ENCODE data around the gene HEATR5A. TPM values are rescaled to one million over a fixed set of nuclear protein-coding genes. Genes with fewer than 3 reads are reported as not detected.
A peak's percentile ranks its signal among the peaks of the same experiment; 100 is the strongest.
"Not testable (repeated sequence)": the region's sequence is repeated elsewhere in the genome, so short reads cannot be mapped to it uniquely, and the experiment has no call there.

HEATR5A gene
- total and polyA plus RNA-seq, 9 of the 15 experiments (the other 6 are each of a cell fraction or from before 2014, with no cell fraction given) = 8.0 to 50.9 (median 23.0) TPM

DNA sequence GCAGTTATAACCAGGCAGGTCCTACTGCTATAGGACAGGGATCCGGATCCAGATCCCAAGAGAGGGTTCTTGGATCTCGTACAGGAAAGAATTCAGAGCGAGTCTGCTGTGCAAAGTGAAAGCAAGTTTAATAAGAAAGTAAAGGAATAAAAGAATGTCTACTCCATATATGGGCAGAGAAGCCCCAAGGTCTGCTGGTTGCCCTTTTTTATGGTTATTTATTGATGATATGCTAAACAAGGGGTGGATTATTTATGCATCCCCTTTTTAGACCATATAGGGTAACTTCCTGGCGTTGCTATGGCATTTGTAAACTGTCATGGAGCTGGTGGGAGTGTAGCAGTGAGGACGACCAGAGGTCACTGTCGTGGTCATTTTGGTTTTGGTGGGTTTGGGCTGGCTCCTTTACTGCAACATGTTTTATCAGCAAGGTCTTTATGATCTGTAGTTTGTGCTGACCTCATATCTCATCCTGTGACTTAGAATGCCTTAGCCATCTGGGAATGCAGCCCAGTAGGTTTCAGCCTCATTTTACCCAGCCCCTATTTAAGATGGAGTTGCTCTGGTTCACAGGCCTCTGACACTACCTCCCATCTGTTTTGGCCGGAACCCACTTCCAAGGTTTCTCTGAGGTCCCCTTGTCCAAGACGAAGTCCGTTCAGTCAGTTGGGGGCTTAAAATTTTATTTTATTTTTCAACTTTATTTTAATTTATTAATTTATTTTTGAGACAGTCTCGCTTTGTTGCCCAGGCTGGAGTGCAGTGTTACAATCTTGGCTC, 178.0 kb downstream of the HEATR5A start:
- in situ Hi-C loops (cut with MboI); POLR2A ChIA-PET; H4K20me1 ChIP-seq (replicated peaks; ENCODE audit: control insufficient read depth, insufficient read depth, low read length); H3K9ac ChIP-seq (ENCODE audit: insufficient read depth in 1 of 2, low read depth in 2 of 2, low read length in 2 of 2); FAIRE-seq; CTCF ChIA-PET (ENCODE audit: low intra/inter-chr PET ratio); H3K9me1 ChIP-seq (ENCODE audit: control insufficient read depth, insufficient read depth, low read length); H3K79me2 ChIP-seq (ENCODE audit: control insufficient read depth, insufficient read depth, low read length); BruUV-seq (replicated peaks); ATAC-seq; H3K9me3 ChIP-seq (replicated peaks; ENCODE audit: control insufficient read depth, insufficient read depth, low read depth, low read length); H3K4me2 ChIP-seq (ENCODE audit: insufficient read depth, low read length); H3K36me3 ChIP-seq (ENCODE audit: control insufficient read depth, insufficient read depth, low read length); H3K27me3 ChIP-seq (ENCODE audit: control insufficient read depth in 2 of 2, insufficient read depth in 2 of 2, low read length in 2 of 2); H3K4me3 ChIP-seq; TF ChIP-seq JUND (IDR thresholded peaks at IDR 0.05; ENCODE audit: borderline replicate concordance, low read depth, low read length): not testable (repeated sequence)
- intact Hi-C loops (cut with micrococcal nuclease) = loop anchor here (5.0 kb wide), 1 partner anchor 35 kb away; the partner anchor contains the start of gene HECTD1
- Histone ChIP-seq H3K27ac (ENCODE audit: extremely low read depth, low read depth, low read length) (peak overlapping the region; percentile 56), H2AFZ (ENCODE audit: low read depth, low read length) (peak overlapping the region; percentile 65), H3K4me1 (replicated peaks in 1 of 2; ENCODE audit: control insufficient read depth in 2 of 2, insufficient read depth in 2 of 2, low read length in 2 of 2) (peaks cover 0 to 34% of the 10 kb centered on the region in 2 experiments; a peak in 3 of 5 replicates)
- WGBS (ENCODE audit: insufficient coverage, low coverage, missing lambda C conversion rate) = 51% methylated on average over 10 of the region's 10 CpGs
- DNase-seq (ENCODE audit: extremely low read depth in 1 of 4, low spot score in 3 of 4) = peak in 1 of 4 experiments; percentile 45
- TF ChIP-seq ZNF696 (CRISPR knock-in tag; conservative IDR thresholded peaks at IDR 0.05) = peak; percentile 80
- TF ChIP-seq ZNF449 (CRISPR knock-in tag; IDR thresholded peaks at IDR 0.05) = peak; percentile 96
- peak; percentile 98 for TF ChIP-seq ZNF583 (CRISPR knock-in tag; IDR thresholded peaks at IDR 0.05)
- TF ChIP-seq JUND (tag; IDR thresholded peaks at IDR 0.05; ENCODE audit: borderline replicate concordance, low read depth, low read length) = peak; percentile 41; the same call in 2 of the 3 replicates
- TF ChIP-seq, protein P1, sequence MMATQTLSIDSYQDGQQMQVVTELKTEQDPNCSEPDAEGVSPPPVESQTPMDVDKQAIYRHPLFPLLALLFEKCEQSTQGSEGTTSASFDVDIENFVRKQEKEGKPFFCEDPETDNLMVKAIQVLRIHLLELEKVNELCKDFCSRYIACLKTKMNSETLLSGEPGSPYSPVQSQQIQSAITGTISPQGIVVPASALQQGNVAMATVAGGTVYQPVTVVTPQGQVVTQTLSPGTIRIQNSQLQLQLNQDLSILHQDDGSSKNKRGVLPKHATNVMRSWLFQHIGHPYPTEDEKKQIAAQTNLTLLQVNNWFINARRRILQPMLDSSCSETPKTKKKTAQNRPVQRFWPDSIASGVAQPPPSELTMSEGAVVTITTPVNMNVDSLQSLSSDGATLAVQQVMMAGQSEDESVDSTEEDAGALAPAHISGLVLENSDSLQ (IDR thresholded peaks at IDR 0.05) = peak; percentile 14; the same call in 1 of the 2 replicates
- peak; percentile 96 for TF ChIP-seq ZNF41 (CRISPR knock-in tag; conservative IDR thresholded peaks at IDR 0.05)
- peak; percentile 93 for TF ChIP-seq OTX1 (CRISPR knock-in tag; IDR thresholded peaks at IDR 0.05)
- TF ChIP-seq ETV1 (tag; conservative IDR thresholded peaks at IDR 0.05; ENCODE audit: low read depth) = peak; percentile 79
- TF ChIP-seq ZNF764 (CRISPR knock-in tag; IDR thresholded peaks at IDR 0.05; ENCODE audit: low read depth) = 0 out of 2 replicates have a peak, but pooled peaks have one; percentile 39
- TF ChIP-seq KLF13 (tag; IDR thresholded peaks at IDR 0.05; ENCODE audit: borderline replicate concordance, low read depth) = peak; percentile 66; the same call in 1 of the 2 replicates
- peak; percentile 53 for TF ChIP-seq ZNF507 (tag; conservative IDR thresholded peaks at IDR 0.05)
- TF ChIP-seq, protein P2, sequence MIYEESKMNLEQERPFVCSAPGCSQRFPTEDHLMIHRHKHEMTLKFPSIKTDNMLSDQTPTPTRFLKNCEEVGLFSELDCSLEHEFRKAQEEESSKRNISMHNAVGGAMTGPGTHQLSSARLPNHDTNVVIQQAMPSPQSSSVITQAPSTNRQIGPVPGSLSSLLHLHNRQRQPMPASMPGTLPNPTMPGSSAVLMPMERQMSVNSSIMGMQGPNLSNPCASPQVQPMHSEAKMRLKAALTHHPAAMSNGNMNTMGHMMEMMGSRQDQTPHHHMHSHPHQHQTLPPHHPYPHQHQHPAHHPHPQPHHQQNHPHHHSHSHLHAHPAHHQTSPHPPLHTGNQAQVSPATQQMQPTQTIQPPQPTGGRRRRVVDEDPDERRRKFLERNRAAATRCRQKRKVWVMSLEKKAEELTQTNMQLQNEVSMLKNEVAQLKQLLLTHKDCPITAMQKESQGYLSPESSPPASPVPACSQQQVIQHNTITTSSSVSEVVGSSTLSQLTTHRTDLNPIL (CRISPR knock-in tag; IDR thresholded peaks at IDR 0.05) = peak; percentile 77; the same call in 1 of the 2 replicates
- TF ChIP-seq ZNF584 (CRISPR knock-in tag; IDR thresholded peaks at IDR 0.05; ENCODE audit: low read depth) = peak; percentile 97
- TF ChIP-seq RFX1 (IDR thresholded peaks at IDR 0.05) = peak; percentile 82
- peak; percentile 99 for TF ChIP-seq DMBX1 (CRISPR knock-in tag; IDR thresholded peaks at IDR 0.05; ENCODE audit: borderline replicate concordance)
- peak; percentile 98 for TF ChIP-seq ZNF644 (tag; IDR thresholded peaks at IDR 0.05; ENCODE audit: low read depth)
